ENCODE data around the gene RS1.

- TF ChIP-seq JUN (IDR thresholded peaks at IDR 0.05) (no peak), EP300 (IDR thresholded peaks at IDR 0.05) (no peak), POLR2A (IDR thresholded peaks at IDR 0.05; ENCODE audit: low read length) (no peak), SMC3 (IDR thresholded peaks at IDR 0.05) (no peak)
These were observed 54.5 kb downstream of the RS1 start for GRCh38 chrX:18617407-18617750.
